NCI-H1417 treated with DMSO at 0.1 percent for 48 hours (cell line): ENCODE data around the gene ST3GAL5.

Experiments used
- DNase-seq: peaks from one replicate; lab custom pipeline; 2025; lab: John Stamatoyannopoulos, UW

The ST3GAL5 gene

DNA sequence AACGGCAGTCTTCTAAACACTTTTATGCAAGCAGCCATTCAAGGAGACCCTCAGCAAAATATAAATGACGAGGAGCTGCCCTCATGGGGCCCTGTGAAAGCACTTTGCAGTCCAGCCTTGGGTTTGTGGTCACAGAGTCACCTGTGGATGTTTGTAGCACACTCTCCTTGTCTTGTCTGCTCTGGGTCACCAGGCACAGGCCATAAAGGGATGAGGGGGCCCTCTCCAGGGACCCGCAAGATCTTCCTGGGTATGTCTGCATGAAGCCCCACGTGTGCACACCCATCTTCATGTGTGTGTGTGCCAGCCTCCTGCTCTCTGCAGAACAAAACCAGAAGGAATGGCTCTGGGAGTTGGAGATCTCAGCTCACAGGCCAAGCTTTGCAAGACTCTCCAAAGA lies 98.8 kb downstream of the ST3GAL5 start:
- DNase-seq = no peak

DNA sequence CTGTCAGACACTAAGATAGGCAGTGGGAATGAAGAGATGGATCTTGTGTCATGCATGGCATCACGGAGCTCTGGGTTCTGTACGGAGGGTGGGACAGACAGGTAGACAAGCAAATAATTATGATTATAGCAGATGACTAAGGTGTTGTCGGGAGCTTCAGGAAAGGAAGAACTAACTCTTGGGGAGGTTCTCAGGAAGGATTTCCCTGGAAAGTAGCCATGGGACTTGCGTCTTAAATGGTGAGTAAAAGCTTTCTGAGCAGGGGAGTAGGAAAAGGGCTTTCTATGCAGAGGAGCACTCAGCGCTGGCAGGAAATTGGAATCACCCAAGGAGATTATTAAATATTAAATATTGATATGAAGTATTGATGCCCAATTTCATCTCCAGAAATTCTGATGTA lies 99.5 kb downstream of the ST3GAL5 start:
- DNase-seq = no peak

DNA sequence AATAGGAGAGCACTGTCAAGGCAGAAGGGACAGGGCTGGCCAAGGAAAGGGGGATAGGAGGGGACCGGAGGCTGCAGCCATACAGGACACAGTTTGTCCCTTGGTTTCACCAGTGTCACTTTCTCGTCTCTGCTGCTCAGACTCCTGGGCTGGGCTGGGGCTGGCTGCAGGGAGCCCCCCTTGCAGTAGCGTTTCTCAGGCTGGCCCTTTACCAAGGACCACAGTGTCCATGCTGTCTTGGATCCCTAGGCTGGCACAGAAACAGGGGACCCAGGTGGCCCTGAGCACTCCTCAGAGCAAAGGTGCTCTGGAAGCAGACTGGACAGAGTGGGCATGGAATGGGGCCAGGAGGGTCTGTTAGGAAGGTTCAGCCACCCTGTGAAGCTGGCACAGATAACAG lies 100.2 kb downstream of the ST3GAL5 start:
- DNase-seq = no peak

DNA sequence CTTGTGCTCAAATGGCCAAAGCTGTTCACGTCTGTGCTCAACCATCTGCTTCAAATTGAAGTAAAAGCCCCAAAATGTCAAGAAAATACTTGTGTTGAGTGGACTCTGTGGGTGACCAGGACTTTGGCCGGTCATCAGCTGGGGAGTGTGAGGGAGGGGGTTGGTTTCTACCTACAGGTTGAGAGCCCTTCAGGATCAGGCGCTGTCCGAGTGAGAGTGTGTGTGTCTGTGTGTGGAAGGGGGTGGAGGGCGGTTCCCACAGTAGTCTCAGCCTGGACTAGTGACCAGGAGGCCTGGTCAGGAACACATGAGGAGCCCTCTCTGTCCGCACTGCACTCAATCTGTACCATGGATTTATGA lies 100.8 kb downstream of the ST3GAL5 start:
- DNase-seq = no peak

DNA sequence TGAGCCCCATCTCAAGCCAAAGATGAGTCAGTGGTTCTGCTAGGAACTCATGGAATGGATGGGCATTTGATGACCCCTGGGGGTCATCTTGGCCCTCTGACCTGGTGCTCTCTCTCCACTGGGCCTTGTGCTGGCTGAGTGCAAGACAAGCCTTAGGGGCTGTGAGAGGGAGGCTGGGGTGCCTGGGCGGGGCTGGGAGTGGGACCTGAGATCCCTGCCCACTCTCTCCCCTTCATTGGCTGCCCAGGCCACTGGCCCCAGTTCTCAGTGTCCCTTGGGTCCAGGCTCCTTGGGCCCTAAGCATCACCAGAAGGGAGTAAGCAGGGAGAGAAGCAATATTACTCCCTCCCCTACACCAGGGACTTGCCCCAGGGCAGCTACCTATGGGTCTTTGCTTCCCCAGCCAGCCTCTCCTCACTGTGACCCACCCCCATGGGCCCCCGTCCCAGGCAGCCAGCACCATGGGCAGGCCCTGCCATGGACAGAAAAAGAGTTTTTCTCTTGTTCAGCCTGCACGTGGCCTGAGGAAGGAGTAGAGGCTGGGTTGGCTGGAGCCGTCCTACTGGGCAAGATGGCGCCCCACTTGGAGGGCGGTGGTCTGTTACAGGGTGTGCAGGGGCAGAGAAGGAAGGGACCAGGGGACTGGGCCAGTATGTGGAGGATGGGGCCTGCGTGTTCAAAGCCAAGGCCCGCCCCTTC lies 101.4 kb downstream of the ST3GAL5 start:
- DNase-seq = no peak
